GM18526 (cell line): ENCODE data around the gene CLCF1.
A peak's percentile ranks its signal among the peaks of the same experiment; 100 is the strongest.

Experiments used
- POLR2A ChIP-seq: IDR thresholded peaks from 3 replicates; pipeline ENCODE4 v1.6.1; 2011; ENCODE audit not compliant: insufficient read length; ENCODE audit errors: extremely low read depth

The CLCF1 gene

DNA sequence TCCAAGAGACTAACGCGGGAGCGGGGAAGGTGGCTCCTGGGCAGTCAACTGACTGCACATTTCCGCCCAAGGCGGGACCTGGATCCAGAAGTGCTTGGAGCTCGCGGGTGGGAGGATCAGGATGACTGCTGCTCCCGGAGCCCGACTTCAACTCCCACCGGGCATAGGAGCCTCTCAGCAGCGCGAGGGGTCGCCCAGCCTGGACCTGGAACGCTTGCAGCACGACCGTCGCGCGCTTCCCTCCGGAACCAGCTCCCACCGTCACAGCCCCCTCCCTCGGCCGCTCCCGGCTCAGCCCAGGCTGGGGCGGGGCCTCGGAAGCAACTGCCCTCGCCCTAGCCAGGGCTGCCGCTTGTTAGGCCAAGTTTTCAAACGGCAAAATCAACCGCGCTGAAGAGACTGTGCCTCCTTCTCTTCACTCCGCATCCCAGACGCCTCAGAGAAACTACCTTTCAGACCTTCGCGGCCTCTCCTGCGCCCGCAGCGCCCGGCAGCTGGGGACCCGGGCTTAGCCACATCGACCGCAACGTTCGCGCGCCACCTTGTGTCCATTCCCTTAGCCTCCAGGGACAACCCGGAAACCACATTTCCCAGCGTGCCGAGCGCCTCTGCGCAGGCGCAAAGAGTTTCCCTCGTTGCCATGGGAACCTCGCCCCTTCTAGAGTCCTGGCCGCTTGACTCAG lies 56.1 kb downstream of the CLCF1 start:
- TF ChIP-seq POLR2A, result peak; percentile 62

DNA sequence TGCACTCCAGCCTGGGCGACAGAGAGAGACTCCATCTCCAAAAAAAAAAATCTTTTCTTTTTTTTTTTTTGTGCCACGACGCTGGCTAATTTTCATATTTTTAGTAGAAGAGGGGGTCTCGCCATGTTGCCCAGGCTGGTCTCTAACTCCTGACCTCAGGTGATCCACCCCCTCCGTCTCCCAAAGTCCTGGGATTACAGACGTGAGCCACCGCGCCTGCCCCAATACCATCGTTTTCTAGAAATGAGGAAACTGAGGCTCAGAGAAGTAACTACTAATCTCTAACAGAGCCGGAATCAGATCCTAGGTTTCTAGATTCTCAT lies 56.6 kb downstream of the CLCF1 start:
- TF ChIP-seq POLR2A, result no peak

DNA sequence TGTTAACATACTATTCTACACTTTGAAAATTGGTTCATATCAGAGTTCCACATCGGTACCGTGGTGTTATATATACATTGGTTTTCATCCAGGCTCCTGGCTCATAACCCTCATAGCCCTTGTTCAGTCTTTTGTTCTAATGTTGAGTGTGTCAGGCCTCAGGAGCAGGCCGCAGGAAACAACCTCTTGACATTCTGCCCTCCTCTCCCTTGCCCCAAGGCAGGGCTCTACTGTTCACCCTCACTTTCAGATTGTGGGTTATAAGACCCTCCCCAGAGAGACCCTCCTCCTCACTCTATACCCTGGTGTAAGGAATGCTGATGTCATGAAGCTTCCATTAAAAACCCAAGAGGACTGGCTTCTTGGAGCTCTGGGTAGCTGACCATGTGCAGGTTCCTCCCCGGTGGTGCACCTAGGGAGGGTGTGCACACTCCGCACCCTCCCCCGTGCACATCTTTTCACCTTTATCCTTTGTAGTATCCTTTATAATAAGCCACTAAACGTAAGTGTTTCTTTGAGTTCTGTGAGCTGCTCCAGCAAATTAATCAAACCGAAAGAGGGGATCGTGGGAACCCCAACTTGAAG lies 58.0 kb downstream of the CLCF1 start:
- TF ChIP-seq POLR2A, result no peak

DNA sequence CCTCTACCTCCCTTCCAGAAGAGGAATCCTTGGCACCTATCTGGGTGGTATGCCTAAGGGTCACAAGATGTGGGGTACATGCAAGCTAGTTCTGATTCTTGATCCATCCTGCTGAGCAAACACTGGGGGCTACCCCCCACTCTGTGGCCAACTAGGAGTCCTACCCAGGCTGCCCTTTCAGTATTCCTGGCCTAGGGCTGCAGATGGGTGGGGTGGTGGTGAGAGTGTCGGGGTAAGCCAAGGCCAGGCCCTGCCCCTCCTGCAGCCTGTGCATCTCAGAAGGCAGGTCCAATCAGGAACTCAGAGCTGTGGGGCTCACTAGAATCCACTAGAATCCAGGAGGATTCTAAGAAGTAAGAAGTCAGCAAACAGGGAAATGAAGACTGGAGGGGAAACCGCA lies 59.2 kb downstream of the CLCF1 start:
- TF ChIP-seq POLR2A, result no peak
